Superior temporal gyrus (tissue), 1 donor: ENCODE measurements around the gene LIME1.
A peak's percentile ranks its signal among the peaks of the same experiment; 100 is the strongest.
"Not testable (repeated sequence)": the region's sequence is repeated elsewhere in the genome, so short reads cannot be mapped to it uniquely, and the experiment has no call there.

Source experiments
- DNase-seq: peaks from one replicate; pipeline ENCODE4 v3.0.0-alpha.2; 2016; ENCODE audit errors: extremely low spot score

Gene LIME1

GRCh38 chr20:63773571-63774241 is 37.2 kb downstream of the LIME1 start:
- no peak for DNase-seq

DNA sequence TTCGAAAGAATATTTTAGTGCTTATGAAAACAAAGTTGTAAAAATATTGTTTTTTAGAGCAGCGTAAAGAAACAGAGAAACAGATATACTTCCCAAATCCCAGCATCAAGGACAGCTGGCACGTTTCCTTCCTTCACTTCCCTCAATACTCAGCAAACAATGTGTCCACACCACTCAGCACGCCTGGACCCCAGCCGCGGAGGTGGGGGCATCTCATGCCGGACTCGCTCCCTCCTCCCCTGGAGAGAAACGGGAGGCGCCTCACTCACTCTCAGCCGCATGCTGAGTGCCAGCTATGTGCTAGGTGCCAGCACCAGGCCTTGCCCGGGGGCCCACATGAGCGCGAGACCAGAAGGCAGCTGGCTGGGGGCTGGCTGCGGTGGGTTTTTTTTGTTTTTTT is 37.8 kb downstream of the LIME1 start:
- DNase-seq, result no peak

GRCh38 chr20:63775096-63775978 is 38.9 kb downstream of the LIME1 start:
- DNase-seq, result peak; percentile 51

DNA sequence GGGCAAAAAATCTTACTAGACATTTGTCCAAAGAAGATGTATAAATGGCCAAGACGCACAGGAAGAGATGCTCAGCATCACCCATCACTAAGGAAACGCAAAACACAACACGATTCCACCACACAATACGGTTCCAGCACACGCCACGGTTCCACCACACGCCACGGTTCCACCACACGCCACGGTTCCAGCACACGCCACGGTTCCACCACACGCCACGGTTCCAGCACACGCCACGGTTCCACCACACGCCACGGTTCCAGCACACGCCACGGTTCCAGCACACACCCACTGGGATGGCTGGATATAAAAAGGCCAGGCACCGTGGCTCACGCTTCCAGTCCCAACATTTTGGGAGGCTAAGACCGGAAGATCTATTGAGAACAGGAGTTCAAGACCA is 40.4 kb downstream of the LIME1 start:
- not testable (repeated sequence) for DNase-seq

DNA sequence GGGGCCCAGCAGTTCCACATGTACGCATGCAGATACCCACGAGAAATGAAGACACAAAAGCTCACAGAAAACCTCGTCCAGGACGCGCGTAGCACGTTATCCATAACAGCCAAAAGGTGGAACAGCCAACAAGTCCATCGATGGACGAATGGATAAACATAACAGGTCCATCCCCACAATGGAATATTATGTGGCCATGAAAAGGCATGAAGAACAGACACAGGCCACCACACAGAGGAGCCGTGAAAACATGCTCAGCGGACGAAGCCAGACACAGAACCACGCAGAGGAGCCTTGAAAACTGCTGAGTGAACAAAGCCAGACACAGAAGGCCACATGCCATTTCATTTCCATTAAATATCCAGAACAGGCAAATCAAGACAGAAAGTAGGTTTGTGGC is 41.1 kb downstream of the LIME1 start:
- no peak for DNase-seq

DNA sequence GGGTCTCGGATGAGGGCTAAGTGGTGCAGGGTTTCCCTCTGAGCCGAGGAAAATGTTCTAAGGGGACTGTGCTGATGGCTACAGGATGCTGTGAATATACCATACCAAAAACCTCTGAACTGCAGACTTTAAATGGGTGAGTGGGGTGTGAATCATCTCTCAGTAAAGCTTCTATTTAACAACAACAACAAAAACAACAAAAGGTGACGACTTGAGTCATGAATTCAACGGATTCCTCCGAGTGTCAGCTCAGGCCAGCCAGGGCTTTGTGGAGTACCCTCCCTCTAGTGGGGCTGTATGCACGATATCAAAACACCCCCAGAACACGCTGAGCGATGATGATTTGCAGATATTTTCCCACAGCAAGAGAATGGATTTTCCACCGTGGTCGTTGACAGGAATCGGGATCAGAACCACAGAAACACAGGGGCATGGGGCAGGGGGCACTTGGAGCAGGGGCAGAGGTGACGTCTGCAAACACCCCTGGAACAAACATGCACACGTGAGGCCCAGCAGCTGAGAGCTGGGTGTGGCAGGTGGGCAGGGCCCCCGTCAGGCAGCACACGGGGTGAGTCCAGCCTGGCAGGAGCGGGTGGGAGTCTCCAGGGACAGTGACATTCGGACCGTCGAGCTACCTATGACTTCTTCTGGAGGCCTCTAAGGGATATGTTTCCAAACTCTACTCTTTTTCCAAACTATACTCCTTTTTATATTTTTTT is 41.7 kb downstream of the LIME1 start:
- DNase-seq, result no peak

DNA sequence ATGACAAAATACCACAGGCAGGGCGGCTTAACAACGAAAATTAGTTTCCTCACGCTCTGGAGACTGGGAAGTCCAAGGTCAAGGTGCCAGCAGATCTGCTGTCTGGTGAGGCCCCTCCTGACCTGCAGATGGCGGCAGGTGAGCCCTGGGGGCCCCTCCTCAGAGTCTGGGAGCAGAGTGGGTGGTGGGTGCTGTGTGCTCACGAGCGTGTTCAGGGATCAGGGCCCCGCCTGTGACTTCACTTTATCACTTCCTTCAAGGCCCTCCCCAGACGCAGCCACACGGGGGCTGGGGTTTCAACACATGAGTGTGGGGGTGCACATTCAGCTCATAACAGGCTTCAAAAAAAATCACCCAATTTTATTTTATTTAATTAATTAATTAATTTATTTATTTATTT is 42.4 kb downstream of the LIME1 start:
- DNase-seq, result no peak

DNA sequence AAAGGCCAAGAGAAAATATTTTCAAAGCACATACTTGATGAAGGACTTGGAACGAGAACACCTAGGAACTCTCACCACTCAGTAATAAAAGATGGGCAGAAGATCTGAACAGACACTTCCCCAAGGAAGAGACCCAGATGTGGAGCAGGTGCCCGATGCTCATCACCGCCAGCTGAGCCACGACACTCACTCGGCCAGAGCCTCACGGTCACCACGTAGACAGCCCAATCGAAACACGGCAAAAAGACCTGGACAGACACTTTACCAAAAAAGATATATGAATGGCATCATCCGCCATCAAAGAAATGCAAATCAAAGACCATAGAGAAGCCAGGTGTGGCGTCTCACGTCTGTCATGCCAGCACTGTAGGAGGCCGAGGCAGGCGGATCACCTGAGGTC is 44.7 kb downstream of the LIME1 start:
- DNase-seq, result no peak

DNA sequence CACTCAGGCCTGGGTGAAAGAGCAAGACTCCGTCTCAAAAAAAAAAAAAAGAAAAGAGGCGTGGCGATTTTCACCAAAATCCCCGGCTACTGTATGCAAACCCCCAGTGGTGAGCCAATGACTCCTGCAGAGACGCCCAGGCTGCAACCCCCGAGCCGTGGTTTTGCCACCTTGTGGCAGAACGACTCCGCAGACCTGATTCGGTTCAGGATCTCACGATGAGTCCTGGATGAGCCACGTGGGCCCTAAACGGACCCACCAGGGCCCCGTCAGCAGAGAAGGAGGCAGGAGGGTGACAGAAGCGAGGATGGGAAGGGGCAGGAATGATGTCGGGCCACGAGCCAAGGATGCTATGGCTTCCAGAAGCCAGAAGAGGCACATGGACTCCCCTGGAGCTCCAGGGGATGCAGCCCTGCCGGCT is 45.6 kb downstream of the LIME1 start:
- no peak for DNase-seq

- DNase-seq, result no peak
Observed at GRCh38 chr20:63782521-63782971, 46.1 kb downstream of the LIME1 start.

DNA sequence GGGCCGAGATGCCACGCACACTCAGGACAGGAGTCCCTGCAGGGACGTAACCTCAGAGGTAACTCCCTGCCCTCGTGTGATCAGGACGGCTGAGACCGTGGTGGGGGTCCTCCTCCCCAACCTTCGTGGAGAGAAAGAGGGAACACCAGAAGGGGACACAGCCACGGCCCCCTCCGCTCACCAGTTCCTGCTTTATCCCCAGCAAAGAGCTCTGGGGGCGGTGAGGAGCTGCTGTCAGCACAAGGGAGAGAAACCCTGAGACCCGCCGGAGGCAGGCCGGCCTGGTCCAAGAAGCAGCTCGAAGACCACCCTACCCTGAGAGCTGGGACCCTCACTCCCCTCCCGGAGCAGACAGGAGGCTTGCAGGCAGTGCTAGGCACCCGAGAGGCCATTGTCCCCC is 47.5 kb downstream of the LIME1 start:
- DNase-seq, result no peak

DNA sequence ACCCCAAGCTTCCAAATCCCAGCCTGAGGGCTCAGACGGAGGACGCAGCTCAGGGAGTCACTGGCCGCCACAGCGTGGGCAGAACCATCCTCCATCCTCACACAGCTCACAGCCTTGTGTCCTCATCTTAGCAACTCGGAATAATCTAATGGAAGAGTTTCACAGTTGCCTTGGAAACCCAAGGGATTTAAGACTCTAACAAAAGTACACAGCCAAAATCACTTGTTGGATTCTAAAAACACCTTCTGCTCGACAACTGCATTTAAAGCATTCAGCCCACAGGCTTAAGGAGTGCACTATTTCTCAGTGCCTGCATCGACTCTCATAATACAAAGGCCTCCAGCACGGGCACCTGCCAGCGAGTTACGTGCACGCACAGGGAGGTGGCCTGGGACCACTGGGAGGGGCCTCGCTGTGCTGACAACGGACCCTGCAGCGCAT is 49.2 kb downstream of the LIME1 start:
- DNase-seq, result peak; percentile 68

DNA sequence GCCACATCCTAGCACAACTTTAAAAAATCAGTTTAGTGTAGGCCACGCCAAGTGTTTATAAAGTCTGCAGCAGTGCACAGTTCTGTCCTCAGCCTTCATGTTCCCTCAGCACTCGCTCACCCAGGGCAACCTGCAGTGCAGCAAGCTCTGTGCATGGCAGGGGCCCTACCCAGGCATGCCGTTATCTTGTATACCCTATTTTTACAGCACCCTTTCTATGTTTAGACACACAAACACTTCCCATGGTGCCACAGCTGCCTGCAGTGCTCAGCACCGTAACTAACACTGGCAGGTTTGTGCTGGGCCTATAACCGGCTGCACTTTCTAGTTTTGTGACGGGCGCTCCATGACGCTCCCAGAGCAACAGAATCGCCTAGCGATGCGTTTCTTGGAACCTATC is 50.8 kb downstream of the LIME1 start:
- DNase-seq, result no peak

GRCh38 chr20:63787749-63788148 is 51.3 kb downstream of the LIME1 start:
- no peak for DNase-seq
